Activated CD4-positive, alpha-beta T cell treated with anti-CD3 and anti-CD28 coated beads, Interleukin-2, amount 10 ng/mL, durations not matched to agents 7 days and 5 days (primary cell): ENCODE measurements around the gene DSTN. TPM values are rescaled to one million over a fixed set of nuclear protein-coding genes. Genes with fewer than 3 reads are reported as not detected.

Experiments
- CTCF ChIA-PET: fragments of 350-600 bp; sonication (Branson Sonifier 250); formaldehyde crosslinking; loops from one replicate; lab custom pipeline; 2021; ENCODE audit warnings: antibody characterized with exemption; lab: Charles Lee
- POLR2A ChIA-PET: fragments of 350-600 bp; sonication (Branson Sonifier 250); formaldehyde crosslinking; loops from one replicate; lab custom pipeline; 2021; ENCODE audit warnings: antibody characterized with exemption; lab: Charles Lee
- DNase-seq: peaks from one replicate; pipeline ENCODE4 v3.0.0-alpha.2; 2020
- H3K27ac Mint-ChIP-seq: one replicate; pipeline ENCODE4 v1.8.0; 2021; ENCODE audit warnings: mild to moderate bottlenecking, moderate library complexity, mixed read lengths
- H3K27me3 Mint-ChIP-seq: one replicate; pipeline ENCODE4 v1.8.0; 2021; ENCODE audit warnings: mixed read lengths
- H3K36me3 Mint-ChIP-seq: one replicate; pipeline ENCODE4 v1.8.0; 2021; ENCODE audit warnings: low read depth, mixed read lengths
- H3K4me1 Mint-ChIP-seq: one replicate; pipeline ENCODE4 v1.8.0; 2021; ENCODE audit warnings: mixed read lengths
- H3K4me3 Mint-ChIP-seq: one replicate; pipeline ENCODE4 v1.8.0; 2021; ENCODE audit warnings: mild to moderate bottlenecking, moderate library complexity, mixed read lengths
- H3K9me3 Mint-ChIP-seq: one replicate; pipeline ENCODE4 v1.8.0; 2021; ENCODE audit warnings: mixed read lengths
- total RNA-seq, 2 experiments: library from RNA; stranded (reverse); gene quantifications; one replicate each; pipeline ENCODE4 v1.2.3, GENCODE V29; 2021

The DSTN gene
- total RNA-seq, 2 experiments from 2014 or later, result 77.4 to 83.3 TPM

DNA sequence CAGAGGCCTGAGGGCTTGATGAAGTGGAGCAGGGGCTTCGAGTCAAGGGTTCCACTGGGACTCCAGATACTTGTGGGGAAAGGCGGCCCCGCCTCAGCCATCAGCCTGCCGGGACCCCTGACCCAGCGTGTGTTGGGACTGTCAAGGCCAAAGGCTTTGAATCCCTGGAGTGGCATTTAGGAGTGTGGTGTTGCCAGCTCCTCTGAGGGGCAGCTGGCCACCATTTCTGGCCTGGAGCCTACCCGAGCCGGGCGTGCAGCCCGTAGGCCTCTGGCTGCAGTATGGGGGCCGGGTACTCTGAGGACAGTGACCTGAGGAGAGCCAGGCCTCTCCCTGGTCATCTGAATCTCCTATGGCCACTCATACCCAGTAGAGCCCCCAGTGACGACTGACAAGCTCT lies 72.1 kb downstream of the DSTN start:
- Mint-ChIP-seq H3K4me1 (no peaks in the 10 kb centered on the region), H3K27ac (no peak overlapping the region), H3K9me3 (no peaks in the 10 kb centered on the region), H3K4me3 (no peak overlapping the region), H3K27me3 (no peaks in the 10 kb centered on the region), H3K36me3 (peaks cover 4% of the 10 kb centered on the region)
- POLR2A ChIA-PET, result no interaction called here
- DNase-seq, result no peak
- CTCF ChIA-PET, result interaction anchor here (0.9 kb wide), 1 partner anchor 32 kb away, joined by 3 read pairs; no protein-coding TSS in a partner anchor

DNA sequence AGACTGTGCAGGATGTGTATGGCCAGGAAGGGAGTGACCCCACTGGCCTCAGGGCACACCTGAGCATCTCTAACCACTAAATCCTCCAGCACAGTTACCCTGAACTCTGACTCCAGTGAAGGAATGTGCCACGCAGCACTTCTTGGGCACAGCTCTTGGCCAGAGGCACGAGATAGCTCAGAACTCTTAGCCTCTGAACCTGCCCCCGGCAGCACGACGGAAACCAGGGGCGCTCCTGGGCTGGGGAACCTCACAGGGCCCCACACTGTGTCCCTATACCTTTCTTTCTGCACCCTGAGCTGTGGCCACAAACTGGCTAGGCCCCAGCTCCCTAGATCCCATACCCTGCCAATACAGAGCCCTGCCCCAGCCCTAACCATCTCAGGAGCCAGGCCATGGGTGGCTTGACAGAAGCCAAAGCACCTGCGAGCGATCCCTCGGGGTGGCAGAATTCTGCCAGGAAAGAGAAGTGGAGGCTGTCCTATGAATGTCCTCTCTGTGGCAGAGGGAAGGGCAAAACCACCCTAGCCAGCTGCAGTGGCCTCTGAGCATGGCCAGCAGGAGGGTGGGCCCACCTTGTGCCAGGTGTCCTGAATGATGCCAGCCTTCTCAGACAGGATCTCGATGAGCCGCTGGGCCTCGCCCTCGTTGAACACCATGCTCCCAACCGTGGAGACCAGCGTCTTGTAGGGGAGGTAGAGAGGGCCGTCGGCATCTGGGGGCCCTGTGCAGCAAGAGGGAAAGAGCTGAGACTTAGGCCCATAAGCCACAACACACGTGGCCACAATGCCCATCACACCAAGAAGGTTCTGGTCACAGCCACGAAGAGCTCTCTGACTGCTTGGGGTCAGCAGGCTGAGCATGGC lies 72.8 kb downstream of the DSTN start:
- POLR2A ChIA-PET, result no interaction called here
- H3K27me3 Mint-ChIP-seq, result no peaks in the 10 kb centered on the region
- no peaks in the 10 kb centered on the region for H3K4me1 Mint-ChIP-seq

DNA sequence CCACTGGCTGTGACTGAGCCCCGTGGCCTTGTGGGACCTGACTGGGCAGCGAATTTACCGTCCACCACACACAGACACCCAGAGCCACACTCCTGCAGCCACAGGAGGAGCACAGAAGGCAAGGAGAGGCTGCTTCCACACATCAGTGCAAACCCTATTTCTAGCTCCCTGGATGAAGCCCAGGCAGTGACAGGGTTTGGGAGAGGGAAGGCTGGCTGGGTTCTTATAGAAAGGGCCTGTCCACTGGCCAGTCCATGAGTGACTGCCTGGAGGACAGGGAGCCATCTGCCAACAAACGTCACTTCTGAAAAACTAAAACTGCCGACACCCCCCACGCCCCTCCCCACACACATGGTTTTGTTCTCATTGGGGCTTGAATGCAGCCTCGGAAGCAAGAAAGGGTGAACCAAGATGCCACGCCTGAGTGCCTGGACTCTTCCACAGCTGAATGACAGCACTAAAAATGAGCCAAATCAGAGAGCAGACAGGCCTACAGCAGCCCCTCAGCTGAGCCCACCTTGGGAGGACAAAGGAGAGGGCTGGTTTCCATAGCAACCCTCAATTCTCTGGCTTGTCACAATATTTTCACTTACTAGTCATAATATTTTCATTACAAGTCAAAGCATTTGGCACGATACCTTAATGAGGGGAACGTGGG lies 73.8 kb downstream of the DSTN start:
- ChIA-PET POLR2A (no interaction called here), CTCF (no interaction called here)
- H3K4me3 Mint-ChIP-seq, result no peak overlapping the region
- no peak for DNase-seq
- H3K27me3 Mint-ChIP-seq, result no peaks in the 10 kb centered on the region
- H3K9me3 Mint-ChIP-seq, result no peaks in the 10 kb centered on the region
- H3K36me3 Mint-ChIP-seq, result peaks cover 4% of the 10 kb centered on the region
- H3K27ac Mint-ChIP-seq, result no peak overlapping the region
- no peaks in the 10 kb centered on the region for H3K4me1 Mint-ChIP-seq

More for the DNA sequence above, 72.8 kb downstream of the DSTN start:
- DNase-seq, result no peak
- Mint-ChIP-seq H3K4me3 (no peak overlapping the region), H3K36me3 (peaks cover 4% of the 10 kb centered on the region), H3K9me3 (no peaks in the 10 kb centered on the region), H3K27ac (no peak overlapping the region)
- CTCF ChIA-PET, result interaction anchor here (0.6 kb wide), 1 partner anchor 203 kb away, joined by 4 read pairs; no protein-coding TSS in a partner anchor

- no peaks in the 10 kb centered on the region for H3K9me3 Mint-ChIP-seq
- H3K27me3 Mint-ChIP-seq, result no peaks in the 10 kb centered on the region
- no peak overlapping the region for H3K27ac Mint-ChIP-seq
- POLR2A ChIA-PET, result no interaction called here
- CTCF ChIA-PET, result no interaction called here
- no peak for DNase-seq
- H3K36me3 Mint-ChIP-seq, result peaks cover 4% of the 10 kb centered on the region
- H3K4me1 Mint-ChIP-seq, result peaks cover 4% of the 10 kb centered on the region
- no peak overlapping the region for H3K4me3 Mint-ChIP-seq
Measured at GRCh38 chr20:17644451-17644850, 74.6 kb downstream of the DSTN start.

GRCh38 chr20:17645010-17645409 lies 75.1 kb downstream of the DSTN start:
- Mint-ChIP-seq H3K36me3 (peaks cover 4% of the 10 kb centered on the region), H3K4me1 (peaks cover 8% of the 10 kb centered on the region), H3K4me3 (no peak overlapping the region), H3K27me3 (no peaks in the 10 kb centered on the region), H3K9me3 (no peaks in the 10 kb centered on the region), H3K27ac (no peak overlapping the region)
- DNase-seq, result no peak
- ChIA-PET POLR2A (no interaction called here), CTCF (no interaction called here)

GRCh38 chr20:17645546-17646208 lies 75.8 kb downstream of the DSTN start:
- H3K36me3 Mint-ChIP-seq, result no peaks in the 10 kb centered on the region
- H3K27ac Mint-ChIP-seq, result no peak overlapping the region
- no peaks in the 10 kb centered on the region for H3K27me3 Mint-ChIP-seq
- ChIA-PET POLR2A (no interaction called here), CTCF (interaction anchor here (1.1 kb wide), 1 partner anchor 10 kb away, joined by 4 read pairs; no protein-coding TSS in a partner anchor)
- no peak for DNase-seq
- no peaks in the 10 kb centered on the region for H3K9me3 Mint-ChIP-seq
- peaks cover 8% of the 10 kb centered on the region for H3K4me1 Mint-ChIP-seq
- no peak overlapping the region for H3K4me3 Mint-ChIP-seq

- ChIA-PET CTCF (interaction anchor here (1.1 kb wide), 1 partner anchor 9 kb away, joined by 4 read pairs; no protein-coding TSS in a partner anchor), POLR2A (no interaction called here)
- H3K27me3 Mint-ChIP-seq, result no peaks in the 10 kb centered on the region
- peaks cover 10% of the 10 kb centered on the region for H3K4me1 Mint-ChIP-seq
- H3K9me3 Mint-ChIP-seq, result no peaks in the 10 kb centered on the region
- H3K27ac Mint-ChIP-seq, result no peak overlapping the region
- H3K4me3 Mint-ChIP-seq, result no peak overlapping the region
- no peak for DNase-seq
- H3K36me3 Mint-ChIP-seq, result no peaks in the 10 kb centered on the region
Measured at GRCh38 chr20:17646209-17646960, 76.5 kb downstream of the DSTN start.

- Mint-ChIP-seq H3K4me1 (peaks cover 10% of the 10 kb centered on the region), H3K27me3 (no peaks in the 10 kb centered on the region), H3K27ac (no peak overlapping the region), H3K36me3 (no peaks in the 10 kb centered on the region), H3K4me3 (no peak overlapping the region), H3K9me3 (no peaks in the 10 kb centered on the region)
- no peak for DNase-seq
- ChIA-PET POLR2A (no interaction called here), CTCF (interaction anchor here (1.1 to 1.8 kb wide), 2 partner anchors 11 to 13 kb away, joined by 3 to 5 read pairs; no protein-coding TSS in a partner anchor)
Measured at GRCh38 chr20:17646961-17647301, 77.1 kb downstream of the DSTN start.

GRCh38 chr20:17647391-17648314 lies 77.8 kb downstream of the DSTN start:
- no peaks in the 10 kb centered on the region for H3K27me3 Mint-ChIP-seq
- no peak overlapping the region for H3K4me3 Mint-ChIP-seq
- H3K9me3 Mint-ChIP-seq, result no peaks in the 10 kb centered on the region
- no peak overlapping the region for H3K27ac Mint-ChIP-seq
- H3K4me1 Mint-ChIP-seq, result peaks cover 10% of the 10 kb centered on the region
- DNase-seq, result no peak
- H3K36me3 Mint-ChIP-seq, result no peaks in the 10 kb centered on the region
- CTCF ChIA-PET, result interaction anchor here (0.6 to 2.5 kb wide), 7 partner anchors 8 to 291 kb away, joined by 3 to 9 read pairs (median 4); partner anchors contain the start of gene RRBP1
- POLR2A ChIA-PET, result interaction anchor here (0.6 kb wide), 1 partner anchor 318 kb away, joined by 4 read pairs; no protein-coding TSS in a partner anchor

DNA sequence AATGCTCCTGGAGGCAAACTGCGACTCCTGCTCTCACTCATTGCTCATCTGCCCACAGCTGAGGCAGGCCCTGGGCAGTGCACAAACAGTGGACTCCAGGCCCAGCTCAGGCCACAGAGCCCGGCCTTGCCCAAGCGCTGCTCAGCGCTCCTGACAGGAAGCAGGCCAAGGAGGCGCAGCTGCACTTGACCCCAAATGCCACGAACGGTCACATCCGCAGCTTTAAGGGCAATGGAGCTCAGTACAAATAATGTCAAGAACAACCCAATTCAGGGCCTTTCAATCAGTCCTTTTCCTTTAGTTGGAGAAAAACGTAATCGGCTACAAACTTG lies 78.4 kb downstream of the DSTN start:
- Mint-ChIP-seq H3K36me3 (no peaks in the 10 kb centered on the region), H3K9me3 (no peaks in the 10 kb centered on the region), H3K27ac (no peak overlapping the region), H3K27me3 (no peaks in the 10 kb centered on the region), H3K4me3 (no peak overlapping the region), H3K4me1 (peaks cover 10% of the 10 kb centered on the region)
- ChIA-PET CTCF (interaction anchor here (0.7 to 2.5 kb wide), 5 partner anchors 9 to 291 kb away, joined by 3 to 9 read pairs (median 4); partner anchors contain the start of gene RRBP1), POLR2A (no interaction called here)
- no peak for DNase-seq
